GM23248 (cell line): ENCODE results near the gene WNT3A. TPM values are rescaled to one million over a fixed set of nuclear protein-coding genes. Genes with fewer than 3 reads are reported as not detected.

ENCODE experiments used
- DNase-seq: peaks from one replicate; pipeline ENCODE4 v3.0.0-alpha.2; 2015
- H2AFZ ChIP-seq: fragments of 200-600 bp; sonication (generic); 2 replicates; pipeline ENCODE4 v1.6.1; 2016; ENCODE audit warnings: antibody characterized with exemption
- H3F3A ChIP-seq: fragments of 200-600 bp; sonication (generic); 2 replicates; pipeline ENCODE4 v1.6.1; 2016; ENCODE audit warnings: mild to moderate bottlenecking, antibody characterized with exemption, mixed run types; ENCODE audit not compliant: insufficient read depth
- H3K27ac ChIP-seq: fragments of 200-600 bp; sonication (generic); 2 replicates; pipeline ENCODE4 v1.5.1; 2016; ENCODE audit warnings: mild to moderate bottlenecking
- H3K27me3 ChIP-seq: fragments of 200-600 bp; sonication (generic); replicated peaks from 2 replicates; pipeline ENCODE4 v1.6.1; 2016; ENCODE audit warnings: mild to moderate bottlenecking; ENCODE audit not compliant: insufficient read depth
- H3K36me3 ChIP-seq: fragments of 200-600 bp; sonication (generic); 2 replicates; pipeline ENCODE4 v1.6.1; 2016; ENCODE audit warnings: low read depth, mild to moderate bottlenecking
- H3K4me1 ChIP-seq: fragments of 200-600 bp; sonication (generic); 2 replicates; pipeline ENCODE4 v1.6.1; 2016; ENCODE audit warnings: mild to moderate bottlenecking; ENCODE audit not compliant: insufficient read depth
- H3K4me2 ChIP-seq: fragments of 200-600 bp; sonication (generic); one replicate; pipeline ENCODE4 v1.6.1; 2016; ENCODE audit warnings: mild to moderate bottlenecking; ENCODE audit not compliant: unreplicated experiment
- H3K4me3 ChIP-seq: fragments of 200-600 bp; sonication (generic); 2 replicates; pipeline ENCODE4 v1.5.1; 2016; ENCODE audit warnings: mild to moderate bottlenecking
- H3K79me2 ChIP-seq: fragments of 200-600 bp; sonication (generic); 2 replicates; pipeline ENCODE4 v1.6.1; 2016; ENCODE audit warnings: mild to moderate bottlenecking; ENCODE audit not compliant: insufficient read depth
- H3K9ac ChIP-seq: fragments of 200-600 bp; sonication (generic); 2 replicates; pipeline ENCODE4 v1.6.1; 2016; ENCODE audit warnings: mild to moderate bottlenecking
- H3K9me2 ChIP-seq: fragments of 200-600 bp; sonication (generic); 2 replicates; pipeline ENCODE4 v1.6.1; 2016; ENCODE audit warnings: mixed run types, mild to moderate bottlenecking, moderate library complexity; ENCODE audit not compliant: insufficient read depth
- H3K9me3 ChIP-seq: fragments of 200-600 bp; sonication (generic); one replicate; pipeline ENCODE4 v1.6.1; 2017; ENCODE audit warnings: low read depth
- H4K20me1 ChIP-seq: fragments of 200-600 bp; sonication (generic); 2 replicates; pipeline ENCODE4 v1.6.0; 2016; ENCODE audit not compliant: insufficient read depth
- EZH2 ChIP-seq: fragments of 200-600 bp; sonication (generic); IDR thresholded peaks from 2 replicates; pipeline ENCODE4 v1.6.1; 2018; ENCODE audit warnings: antibody characterized with exemption, mild to moderate bottlenecking; ENCODE audit not compliant: insufficient read depth, poor library complexity, severe bottlenecking
- EZH2phosphoT487 ChIP-seq: fragments of 200-600 bp; sonication (generic); IDR thresholded peaks from 2 replicates; pipeline ENCODE4 v1.6.1; 2018; ENCODE audit warnings: antibody characterized with exemption, moderate library complexity, mild to moderate bottlenecking, low read depth; ENCODE audit not compliant: insufficient read depth
- WGBS, 2 experiments: methylation state at CpG; one replicate each; pipeline ENCODE4 v1.1.6; 2015 to 2017; ENCODE audit warnings: low lambda C conversion rate in 2 of 2, low coverage in 1 of 2; ENCODE audit errors: missing lambda C conversion rate in 2 of 2; 5-methylcytosine and 5-hydroxymethylcytosine counted together
- in situ Hi-C: fragments of 300-500 bp; cut with MboI; formaldehyde crosslinking; loops from 2 replicates; pipeline ENCODE4 v1.15.0; 2020
- polyA plus RNA-seq: library from polyadenylated mRNA; unstranded; fragments of >200 nt; fragmentation: Nextera tagmentation; extraction: Ambion mirVana; gene quantifications from 2 replicates; pipeline ENCODE4 v1.2.1, GENCODE V29; 2016
- total RNA-seq: library from RNA; depleted of rRNA; stranded (reverse); fragments of >200 nt; shearing (Covaris generic); gene quantifications from 2 replicates; pipeline ENCODE4 v1.2.3, GENCODE V29; 2014

The WNT3A gene
- total and polyA plus RNA-seq, 2 experiments from 2014 or later: not detected

- H3K36me3 ChIP-seq: no peaks in the 10 kb centered on the region
- H2AFZ ChIP-seq: no peak overlapping the region
- DNase-seq: no peak
- TF ChIP-seq EZH2phosphoT487 (no peak), EZH2 (no peak)
- no peak overlapping the region for H3K4me2 ChIP-seq
- no peak overlapping the region for H3K27ac ChIP-seq
- H3F3A ChIP-seq: no peaks in the 10 kb centered on the region
- no peak overlapping the region for H3K9ac ChIP-seq
- H3K4me3 ChIP-seq: no peak overlapping the region
- H3K27me3 ChIP-seq: no peaks in the 10 kb centered on the region
- H3K9me2 ChIP-seq: no peaks in the 10 kb centered on the region
- in situ Hi-C loops: loop anchor here (10.0 kb wide), 1 partner anchor 59 kb away; no protein-coding TSS in a partner anchor
- H3K4me1 ChIP-seq: no peaks in the 10 kb centered on the region
- no peaks in the 10 kb centered on the region for H3K9me3 ChIP-seq
- WGBS, 2 experiments: 34 to 36% methylated on average over 16 of the region's 16 CpGs
- peaks cover 10% of the 10 kb centered on the region; the same call in 1 of the 2 replicates for H3K79me2 ChIP-seq
- no peaks in the 10 kb centered on the region for H4K20me1 ChIP-seq
Measured at GRCh38 chr1:228073857-228074545, 67.2 kb downstream of the WNT3A start.

- H3K4me3 ChIP-seq: no peak overlapping the region
- no peaks in the 10 kb centered on the region for H4K20me1 ChIP-seq
- no peaks in the 10 kb centered on the region for H3F3A ChIP-seq
- in situ Hi-C loops: loop anchor here (10.0 kb wide), 1 partner anchor 60 kb away; no protein-coding TSS in a partner anchor
- DNase-seq: no peak
- no peaks in the 10 kb centered on the region for H3K9me2 ChIP-seq
- no peak overlapping the region for H3K4me2 ChIP-seq
- no peak overlapping the region for H2AFZ ChIP-seq
- H3K36me3 ChIP-seq: no peaks in the 10 kb centered on the region
- no peaks in the 10 kb centered on the region for H3K9me3 ChIP-seq
- no peaks in the 10 kb centered on the region for H3K27me3 ChIP-seq
- H3K9ac ChIP-seq: no peak overlapping the region
- 16 to 23% methylated on average over 18 of the region's 18 CpGs for whole genome bisulfite sequencing, 2 experiments
- no peak overlapping the region for H3K27ac ChIP-seq
- no peaks in the 10 kb centered on the region for H3K4me1 ChIP-seq
- peaks cover 21% of the 10 kb centered on the region for H3K79me2 ChIP-seq
- TF ChIP-seq EZH2 (no peak), EZH2phosphoT487 (no peak)
Measured at GRCh38 chr1:228074954-228075730, 68.3 kb downstream of the WNT3A start.

- Histone ChIP-seq H3K27ac (no peak overlapping the region), H3K27me3 (no peaks in the 10 kb centered on the region), H4K20me1 (no peaks in the 10 kb centered on the region), H2AFZ (no peak overlapping the region), H3K79me2 (peaks cover 28% of the 10 kb centered on the region), H3K9ac (no peak overlapping the region), H3K4me3 (no peak overlapping the region), H3K9me3 (no peaks in the 10 kb centered on the region), H3F3A (no peaks in the 10 kb centered on the region), H3K4me1 (no peaks in the 10 kb centered on the region), H3K36me3 (no peaks in the 10 kb centered on the region), H3K4me2 (no peak overlapping the region), H3K9me2 (no peaks in the 10 kb centered on the region)
- in situ Hi-C loops: loop anchor here (10.0 kb wide), 1 partner anchor 61 kb away; no protein-coding TSS in a partner anchor
- DNase-seq: no peak
- 62 to 64% methylated on average over 9 of the region's 9 CpGs for WGBS, 2 experiments
- TF ChIP-seq EZH2phosphoT487: no peak
- no peak for TF ChIP-seq EZH2
Measured at GRCh38 chr1:228075801-228076271, 69.0 kb downstream of the WNT3A start.

- no peaks in the 10 kb centered on the region for H3K27me3 ChIP-seq
- no peaks in the 10 kb centered on the region for H3F3A ChIP-seq
- H4K20me1 ChIP-seq: no peaks in the 10 kb centered on the region
- no peaks in the 10 kb centered on the region for H3K9me2 ChIP-seq
- H3K79me2 ChIP-seq: peaks cover 39% of the 10 kb centered on the region
- H3K4me3 ChIP-seq: no peak overlapping the region
- DNase-seq: no peak
- H3K36me3 ChIP-seq: no peaks in the 10 kb centered on the region
- no peak overlapping the region for H2AFZ ChIP-seq
- TF ChIP-seq EZH2: no peak
- no peak for TF ChIP-seq EZH2phosphoT487
- H3K9ac ChIP-seq: no peak overlapping the region
- no peaks in the 10 kb centered on the region for H3K9me3 ChIP-seq
- in situ Hi-C loops: loop anchor here (10.0 kb wide), 1 partner anchor 62 kb away; no protein-coding TSS in a partner anchor
- H3K4me2 ChIP-seq: no peak overlapping the region
- 62 to 67% methylated on average over 8 to 9 of the region's 9 CpGs for WGBS, 2 experiments
- H3K27ac ChIP-seq: no peak overlapping the region
- peaks cover 5% of the 10 kb centered on the region; the same call in 1 of the 2 replicates for H3K4me1 ChIP-seq
Measured at GRCh38 chr1:228076796-228077430, 70.1 kb downstream of the WNT3A start.
